Cardiac septum (tissue), 1 donor: Measurements from ENCODE around the gene LGR5. TPM values are rescaled to one million over a fixed set of nuclear protein-coding genes. Genes with fewer than 3 reads are reported as not detected.
"Not testable (repeated sequence)": the region's sequence is repeated elsewhere in the genome, so short reads cannot be mapped to it uniquely, and the experiment has no call there.

Source experiments
- DNase-seq: peaks from one replicate; pipeline ENCODE4 v3.0.0-alpha.2; 2020; ENCODE audit warnings: low spot score
- intact Hi-C: fragments of 100-400 bp; cut with DNase I; formaldehyde crosslinking; loops from one replicate; pipeline ENCODE4 v1.14.0; 2022
- total RNA-seq: library from RNA; stranded (reverse); fragmentation: NEBNext Ultra II Directional; extraction: Animal tissue kit (Norgen Biotek cat#: 25700); gene quantifications from one replicate; pipeline ENCODE4 v1.2.1, GENCODE V29; 2021
- donor health status: DM: no; HTN: no; CAD: no.

Gene LGR5
- total RNA-seq, 1 donor from 2014 or later: not detected

DNA sequence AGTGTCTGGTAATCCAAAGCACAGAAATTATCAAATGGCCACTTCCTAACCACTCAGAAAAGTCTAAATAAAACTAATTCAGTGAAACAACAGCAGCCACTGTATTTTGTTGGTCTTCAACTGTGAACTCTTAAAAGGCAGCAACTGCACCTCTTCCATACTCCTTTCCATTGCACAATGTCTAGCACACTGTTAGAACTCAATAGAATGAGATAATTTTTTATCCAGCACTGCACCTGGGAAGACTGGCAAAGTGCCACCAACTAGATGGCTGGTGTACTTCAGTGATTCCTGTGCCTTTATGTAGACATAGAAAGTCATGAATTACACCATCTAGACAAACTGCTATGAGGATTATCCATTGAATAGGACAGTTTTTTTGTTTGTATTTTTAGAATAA lies 26.2 kb downstream of the LGR5 start:
- intact Hi-C loops: no loop called here
- no peak for DNase-seq

GRCh38 chr12:71469258-71469750 lies 29.7 kb downstream of the LGR5 start:
- intact Hi-C loops: no loop called here

GRCh38 chr12:71472441-71472911 lies 32.9 kb downstream of the LGR5 start:
- no peak for DNase-seq
- intact Hi-C loops: no loop called here

More at GRCh38 chr12:71469258-71469750, 29.7 kb downstream of the LGR5 start:
- DNase-seq: no peak

DNA sequence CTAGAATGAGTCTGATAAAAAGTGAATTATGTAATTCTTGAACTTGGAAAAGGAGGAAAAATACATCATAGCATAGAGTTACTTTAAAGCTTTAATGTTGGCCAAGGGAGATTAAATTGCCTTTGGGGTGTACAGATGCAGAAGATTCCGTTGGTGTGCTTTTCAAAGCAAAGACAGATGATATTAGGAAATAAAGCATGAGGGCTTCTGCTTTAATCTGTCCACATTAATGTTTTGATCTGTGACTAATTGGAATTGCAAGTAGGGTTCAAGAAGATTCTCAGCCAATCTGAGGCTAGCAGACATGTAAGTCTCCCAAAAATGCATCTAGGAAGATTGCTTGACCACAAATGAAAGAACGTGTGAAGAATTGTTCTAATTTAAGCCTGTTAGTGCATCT lies 35.2 kb downstream of the LGR5 start:
- DNase-seq: no peak

GRCh38 chr12:71475280-71475679 lies 35.7 kb downstream of the LGR5 start:
- intact Hi-C loops: no loop called here
- DNase-seq: no peak

More for the DNA sequence above, 35.2 kb downstream of the LGR5 start:
- intact Hi-C loops: no loop called here

GRCh38 chr12:71476513-71476912 lies 36.9 kb downstream of the LGR5 start:
- DNase-seq: no peak

DNA sequence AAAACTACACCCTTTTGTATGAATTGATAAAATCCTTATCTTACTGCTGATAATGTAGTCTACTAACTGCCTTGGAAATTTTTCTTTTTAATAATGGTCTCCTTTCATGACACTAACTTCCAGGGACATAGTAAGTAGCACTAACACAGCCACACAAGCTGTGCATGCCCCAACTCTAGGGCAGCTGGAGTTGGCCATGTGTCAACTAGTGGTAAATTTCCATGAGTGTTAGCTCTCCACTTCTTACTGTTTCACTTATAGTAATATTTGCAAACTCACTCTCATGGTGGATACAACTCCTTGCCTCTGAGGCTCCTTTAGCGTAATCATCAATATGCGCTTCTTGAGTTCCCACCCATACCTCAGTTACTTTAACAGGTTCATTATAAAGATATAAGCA lies 38.0 kb downstream of the LGR5 start:
- DNase-seq: no peak
- intact Hi-C loops: no loop called here

More at GRCh38 chr12:71476513-71476912, 36.9 kb downstream of the LGR5 start:
- intact Hi-C loops: no loop called here

- intact Hi-C loops: no loop called here
- DNase-seq: no peak
Measured at GRCh38 chr12:71478270-71478669, 38.7 kb downstream of the LGR5 start.

DNA sequence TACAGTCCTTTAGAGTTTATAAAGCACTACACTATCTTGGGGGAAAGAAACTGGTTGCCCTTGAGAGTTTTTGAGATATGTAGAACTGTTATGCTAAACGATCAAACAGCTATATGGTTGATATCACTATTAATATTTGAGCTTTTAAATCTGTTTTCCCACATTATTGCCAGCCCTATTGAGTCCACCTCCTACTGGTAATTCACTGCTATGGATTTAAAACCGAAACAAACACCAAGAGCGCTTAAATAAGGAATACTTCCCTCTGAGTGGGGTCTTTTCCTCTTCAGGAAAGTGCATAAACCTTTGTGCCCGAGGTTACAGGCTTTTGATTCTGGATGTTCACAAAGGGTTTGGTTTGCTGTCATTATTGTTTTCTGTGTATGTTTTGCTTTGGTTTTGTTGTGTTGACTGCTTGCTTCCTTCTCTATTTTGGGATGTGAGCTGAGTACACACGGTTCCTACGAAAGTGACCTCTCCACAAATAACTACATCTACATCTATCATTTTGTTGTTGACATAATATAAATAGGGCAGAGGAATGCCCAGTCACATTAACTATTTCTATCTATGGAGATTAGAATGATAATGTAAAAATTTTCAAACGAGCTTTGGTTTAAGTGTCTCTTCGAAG lies 44.8 kb downstream of the LGR5 start:
- intact Hi-C loops: no loop called here
- no peak for DNase-seq

DNA sequence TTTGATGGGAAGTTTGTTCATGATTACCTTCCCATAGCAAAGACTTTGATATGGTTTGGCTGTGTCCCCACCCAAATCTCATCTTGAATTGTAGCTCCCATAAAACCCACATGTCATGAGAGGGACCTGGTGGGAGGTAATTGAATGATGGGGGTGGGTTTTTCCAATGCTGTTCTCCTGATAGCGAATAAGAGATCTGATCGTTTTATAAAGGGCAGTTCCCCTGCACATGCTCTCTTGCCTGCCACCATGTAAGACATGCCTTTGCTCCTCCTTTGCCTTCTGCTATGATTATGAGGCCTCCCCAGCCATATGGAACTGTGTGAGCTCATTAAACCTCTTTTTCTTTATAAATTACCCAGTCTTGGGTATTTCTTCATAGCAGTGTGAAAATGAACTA lies 51.2 kb downstream of the LGR5 start:
- intact Hi-C loops: not testable (repeated sequence)

GRCh38 chr12:71492604-71493003 lies 53.0 kb downstream of the LGR5 start:
- intact Hi-C loops: no loop called here
- DNase-seq: no peak

More for the DNA sequence above, 51.2 kb downstream of the LGR5 start:
- DNase-seq: not testable (repeated sequence)

DNA sequence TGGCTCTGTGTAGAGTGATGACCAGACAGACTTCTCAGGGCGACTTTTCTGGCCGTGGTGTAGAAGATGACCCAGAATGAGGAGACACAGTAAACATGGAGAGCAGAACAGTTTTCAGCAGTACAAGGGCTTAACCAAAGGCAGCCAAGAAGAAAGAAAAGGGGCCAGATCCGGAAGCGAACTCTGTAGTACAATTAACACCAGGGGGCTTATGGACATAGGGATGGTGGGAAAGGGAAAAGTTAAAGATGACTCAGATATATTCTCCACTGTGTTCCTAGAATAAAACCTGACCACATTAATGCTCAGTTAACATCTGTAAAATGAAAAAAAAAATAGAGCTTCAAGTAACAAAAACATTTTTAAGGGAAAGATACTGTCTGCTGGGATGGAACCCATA lies 60.2 kb downstream of the LGR5 start:
- intact Hi-C loops: no loop called here
- DNase-seq: no peak

- DNase-seq: no peak
- intact Hi-C loops: no loop called here
Measured at GRCh38 chr12:71503579-71504391, 64.2 kb downstream of the LGR5 start.

DNA sequence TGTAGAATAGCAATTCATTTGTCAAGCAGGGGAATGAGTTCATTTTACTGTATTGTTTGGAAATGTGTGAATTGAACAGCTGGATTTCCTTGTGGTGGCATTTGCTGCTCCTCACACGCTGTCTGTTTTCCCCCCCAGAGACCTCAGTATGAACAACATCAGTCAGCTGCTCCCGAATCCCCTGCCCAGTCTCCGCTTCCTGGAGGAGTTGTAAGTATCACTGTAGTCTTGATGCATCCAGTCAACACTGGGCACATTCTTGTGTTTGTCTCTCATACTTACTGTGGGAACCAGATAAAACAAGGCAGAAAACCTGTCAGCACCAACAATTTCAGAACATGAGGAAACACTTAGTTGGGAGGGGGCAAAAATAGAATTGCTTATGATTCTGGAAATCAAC lies 64.9 kb downstream of the LGR5 start:
- no peak for DNase-seq
- intact Hi-C loops: no loop called here

DNA sequence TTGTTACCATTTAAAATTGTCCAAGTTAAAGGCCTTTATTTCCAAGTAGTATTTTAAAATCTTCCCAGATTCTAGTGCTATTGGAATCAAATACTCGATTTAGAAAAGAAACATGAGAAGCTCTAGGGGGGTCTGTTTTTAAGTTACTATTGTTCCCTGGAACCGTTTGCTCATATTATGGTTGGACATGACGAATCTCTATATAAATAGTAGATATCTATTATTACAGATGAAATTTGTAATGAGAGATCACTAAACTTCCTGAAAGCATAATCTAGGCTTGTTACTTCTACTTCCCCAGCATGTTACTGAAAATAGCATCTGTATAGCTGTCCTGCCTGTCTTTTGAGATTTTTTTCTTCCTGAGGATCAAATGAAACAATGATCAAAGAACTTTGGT lies 70.1 kb downstream of the LGR5 start:
- DNase-seq: no peak
- intact Hi-C loops: no loop called here

GRCh38 chr12:71517145-71517846 lies 77.7 kb downstream of the LGR5 start:
- no peak for DNase-seq
- intact Hi-C loops: no loop called here

GRCh38 chr12:71521125-71521524 lies 81.5 kb downstream of the LGR5 start:
- no peak for DNase-seq
- intact Hi-C loops: no loop called here

- intact Hi-C loops: no loop called here
- DNase-seq: no peak
Measured at GRCh38 chr12:71524626-71525025, 85.0 kb downstream of the LGR5 start.

DNA sequence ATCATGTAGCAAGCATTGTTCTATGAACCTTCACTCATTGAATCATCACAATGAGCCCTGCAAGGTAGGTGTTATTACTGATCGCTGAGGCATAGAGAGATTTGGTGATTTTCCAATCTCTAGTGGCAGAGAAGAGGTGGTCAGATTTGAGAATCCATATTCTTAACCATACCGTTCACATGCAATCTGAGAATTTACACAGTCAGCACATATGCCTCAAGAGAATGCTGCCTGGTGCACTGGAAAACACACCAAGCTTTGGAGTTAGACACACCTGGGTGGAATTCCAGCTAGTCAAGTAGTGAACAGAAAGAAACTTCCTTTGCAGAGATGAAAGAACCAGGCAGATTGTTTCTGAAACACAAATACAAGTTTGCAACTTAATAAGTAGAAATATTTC lies 94.1 kb downstream of the LGR5 start:
- intact Hi-C loops: no loop called here
- no peak for DNase-seq

DNA sequence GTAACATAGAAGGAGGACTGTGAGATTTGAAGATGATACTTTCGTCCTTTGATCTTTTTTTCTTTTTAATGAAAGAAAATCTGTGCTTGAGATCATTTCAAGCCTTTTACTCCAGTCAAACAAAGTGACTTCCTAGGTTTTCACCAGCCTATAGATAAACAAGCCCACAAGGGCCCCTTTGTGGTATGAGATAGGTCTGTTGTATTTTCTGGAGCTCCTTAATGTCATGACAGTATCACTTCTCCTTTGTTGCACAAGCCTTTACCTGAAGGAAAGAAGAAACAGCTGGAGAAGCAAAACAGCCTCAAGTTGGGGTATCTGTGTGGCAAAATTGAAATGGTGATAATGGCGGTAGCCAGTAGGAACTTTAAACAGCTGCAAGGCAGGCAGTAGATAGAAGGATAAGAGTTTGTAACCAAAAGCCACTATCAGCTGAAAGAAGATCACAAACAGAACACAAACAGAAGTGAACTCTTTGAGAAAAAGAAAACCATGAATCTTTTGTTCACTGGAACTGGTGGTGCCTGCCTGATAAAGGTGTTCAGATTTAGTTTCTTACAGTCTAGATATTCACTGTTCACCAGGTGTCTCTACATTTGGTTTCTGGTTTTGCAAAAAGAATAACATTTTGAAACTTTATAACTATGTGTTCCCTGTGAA lies 96.8 kb downstream of the LGR5 start:
- intact Hi-C loops: no loop called here

More for the DNA sequence above, 96.8 kb downstream of the LGR5 start:
- DNase-seq: no peak
